Astrocyte (in vitro differentiated cells and primary cell): ENCODE results near the gene PACS2. TPM values are rescaled to one million over a fixed set of nuclear protein-coding genes. Genes with fewer than 3 reads are reported as not detected.

Source experiments
- DNase-seq: peaks from one replicate; pipeline ENCODE4 v3.0.0-alpha.2; 2010; ENCODE audit warnings: low read depth
- FAIRE-seq: peaks from 2 replicates; lab custom pipeline; 2011; peaks lifted over from hg19 to GRCh38; lab: Jason Lieb, UNC
- H2AFZ ChIP-seq: 2 replicates; pipeline ENCODE4 v1.6.0; 2012; ENCODE audit warnings: low read depth, low read length, inconsistent platforms
- H3K27ac ChIP-seq: 2 replicates; pipeline ENCODE4 v1.5.1; 2011; ENCODE audit warnings: low read depth, low read length, inconsistent platforms
- H3K27me3 ChIP-seq: 2 replicates; pipeline ENCODE4 v1.6.0; 2011; ENCODE audit warnings: low read length, inconsistent platforms; ENCODE audit not compliant: insufficient read depth
- H3K36me3 ChIP-seq: 2 replicates; pipeline ENCODE4 v1.5.1; 2011; ENCODE audit warnings: low read length, inconsistent platforms; ENCODE audit not compliant: insufficient read depth
- H3K4me1 ChIP-seq: 2 replicates; pipeline ENCODE4 v1.5.1; 2011; ENCODE audit warnings: low read length, inconsistent platforms; ENCODE audit not compliant: insufficient read depth
- H3K4me2 ChIP-seq: 2 replicates; pipeline ENCODE4 v1.6.0; 2012; ENCODE audit warnings: low read length, inconsistent platforms
- H3K4me3 ChIP-seq: 2 replicates; pipeline ENCODE4 v1.5.1; 2011; ENCODE audit warnings: low read depth, mild to moderate bottlenecking, low read length, inconsistent platforms; ENCODE audit not compliant: insufficient read depth
- H3K79me2 ChIP-seq: 2 replicates; pipeline ENCODE4 v1.6.0; 2012; ENCODE audit warnings: mild to moderate bottlenecking, low read length, inconsistent platforms; ENCODE audit not compliant: insufficient read depth
- H3K9ac ChIP-seq: 2 replicates; pipeline ENCODE4 v1.6.0; 2012; ENCODE audit warnings: mild to moderate bottlenecking, low read length, inconsistent platforms
- H3K9me3 ChIP-seq: 2 replicates; pipeline ENCODE4 v1.5.1; 2012; ENCODE audit warnings: low read depth, mild to moderate bottlenecking, low read length, inconsistent platforms; ENCODE audit not compliant: insufficient read depth
- H4K20me1 ChIP-seq: 2 replicates; pipeline ENCODE4 v1.6.0; 2012; ENCODE audit warnings: low read length, inconsistent platforms; ENCODE audit not compliant: insufficient read depth
- H3K27ac Mint-ChIP-seq: one replicate; pipeline ENCODE4 v1.8.0; 2021; ENCODE audit warnings: mild to moderate bottlenecking, mixed read lengths; ENCODE audit not compliant: unreplicated experiment
- H3K27me3 Mint-ChIP-seq: one replicate; pipeline ENCODE4 v1.8.0; 2021; ENCODE audit warnings: low read depth, mixed read lengths; ENCODE audit not compliant: unreplicated experiment
- H3K36me3 Mint-ChIP-seq: one replicate; pipeline ENCODE4 v1.8.0; 2021; ENCODE audit warnings: low read depth, mixed read lengths; ENCODE audit not compliant: unreplicated experiment
- H3K4me1 Mint-ChIP-seq: one replicate; pipeline ENCODE4 v1.8.0; 2021; ENCODE audit warnings: low read depth, mixed read lengths; ENCODE audit not compliant: unreplicated experiment
- H3K4me3 Mint-ChIP-seq: one replicate; pipeline ENCODE4 v1.8.0; 2021; ENCODE audit warnings: mild to moderate bottlenecking, moderate library complexity, mixed read lengths; ENCODE audit not compliant: unreplicated experiment
- H3K9me3 Mint-ChIP-seq: one replicate; pipeline ENCODE4 v1.8.0; 2021; ENCODE audit warnings: mild to moderate bottlenecking, mixed read lengths; ENCODE audit not compliant: unreplicated experiment
- CTCF ChIP-seq: IDR thresholded peaks from 2 replicates; pipeline ENCODE4 v1.5.1; 2011; ENCODE audit warnings: low read depth, mild to moderate bottlenecking, inconsistent platforms, low read length, moderate library complexity; ENCODE audit not compliant: insufficient read depth
- EZH2 ChIP-seq: IDR thresholded peaks from 2 replicates; pipeline ENCODE4 v1.6.1; 2012; ENCODE audit warnings: mild to moderate bottlenecking, low read length, inconsistent platforms; ENCODE audit not compliant: insufficient read depth
- total RNA-seq: library from RNA; stranded (reverse); gene quantifications from 2 replicates; pipeline ENCODE4 v1.2.1, GENCODE V29; 2021

Gene PACS2
- total RNA-seq, 1 donor from 2014 or later: 51.0 TPM

GRCh38 chr14:105368032-105368417 lies 53.5 kb downstream of the PACS2 start:
- H3K4me1 Mint-ChIP-seq: peaks cover 3% of the 10 kb centered on the region
- H3K9me3 Mint-ChIP-seq: peaks cover 2% of the 10 kb centered on the region
- Histone ChIP-seq H3K27ac (no peak overlapping the region), H3K4me3 (no peak overlapping the region), H3K79me2 (no peaks in the 10 kb centered on the region), H2AFZ (no peak overlapping the region), H3K36me3 (no peaks in the 10 kb centered on the region), H3K27me3 (no peaks in the 10 kb centered on the region), H4K20me1 (peaks cover 13% of the 10 kb centered on the region), H3K4me1 (peaks cover 4% of the 10 kb centered on the region), H3K9ac (no peak overlapping the region), H3K4me2 (no peak overlapping the region), H3K9me3 (no peaks in the 10 kb centered on the region)
- H3K36me3 Mint-ChIP-seq: peaks cover 14% of the 10 kb centered on the region
- TF ChIP-seq CTCF: no peak
- TF ChIP-seq EZH2: no peak
- H3K27me3 Mint-ChIP-seq: no peaks in the 10 kb centered on the region
- DNase-seq: no peak
- FAIRE-seq: no peak
- H3K27ac Mint-ChIP-seq: no peak overlapping the region
- H3K4me3 Mint-ChIP-seq: no peak overlapping the region

- Mint-ChIP-seq H3K4me3 (no peak overlapping the region), H3K27me3 (no peaks in the 10 kb centered on the region), H3K36me3 (peaks cover 10% of the 10 kb centered on the region), H3K9me3 (peaks cover 2% of the 10 kb centered on the region), H3K4me1 (peaks cover 3% of the 10 kb centered on the region), H3K27ac (no peak overlapping the region)
- H3K4me2 ChIP-seq: no peak overlapping the region
- H3K4me1 ChIP-seq: peaks cover 4% of the 10 kb centered on the region
- DNase-seq (no peak), FAIRE-seq (no peak)
- no peaks in the 10 kb centered on the region for H3K79me2 ChIP-seq
- peaks cover 13% of the 10 kb centered on the region for H4K20me1 ChIP-seq
- TF ChIP-seq EZH2 (no peak), CTCF (no peak)
- no peak overlapping the region for H3K27ac ChIP-seq
- H3K9ac ChIP-seq: no peak overlapping the region
- no peaks in the 10 kb centered on the region for H3K36me3 ChIP-seq
- no peaks in the 10 kb centered on the region for H3K27me3 ChIP-seq
- no peak overlapping the region for H3K4me3 ChIP-seq
- no peaks in the 10 kb centered on the region for H3K9me3 ChIP-seq
- no peak overlapping the region for H2AFZ ChIP-seq
Observed at GRCh38 chr14:105368426-105368825, 53.9 kb downstream of the PACS2 start.

- H2AFZ ChIP-seq: no peak overlapping the region
- H3K27me3 ChIP-seq: no peaks in the 10 kb centered on the region
- no peak overlapping the region for H3K4me3 Mint-ChIP-seq
- H3K4me2 ChIP-seq: no peak overlapping the region
- H3K36me3 ChIP-seq: no peaks in the 10 kb centered on the region
- H3K4me1 ChIP-seq: peaks cover 4% of the 10 kb centered on the region
- no peak overlapping the region for H3K9ac ChIP-seq
- FAIRE-seq: no peak
- H4K20me1 ChIP-seq: peaks cover 13% of the 10 kb centered on the region
- no peak overlapping the region for H3K27ac ChIP-seq
- no peaks in the 10 kb centered on the region for H3K9me3 ChIP-seq
- H3K9me3 Mint-ChIP-seq: no peaks in the 10 kb centered on the region
- no peaks in the 10 kb centered on the region for H3K4me1 Mint-ChIP-seq
- TF ChIP-seq CTCF (no peak), EZH2 (no peak)
- no peak for DNase-seq
- no peak overlapping the region for H3K27ac Mint-ChIP-seq
- no peaks in the 10 kb centered on the region for H3K27me3 Mint-ChIP-seq
- no peaks in the 10 kb centered on the region for H3K79me2 ChIP-seq
- peaks cover 9% of the 10 kb centered on the region for H3K36me3 Mint-ChIP-seq
- H3K4me3 ChIP-seq: no peak overlapping the region
Observed at GRCh38 chr14:105368910-105369652, 54.5 kb downstream of the PACS2 start.
